Stimulated activated CD8-positive, alpha-beta memory T cell treated with anti-CD3 and anti-CD28 coated beads, Interleukin-15, amount 100 ng/mL, for 24 hours (primary cell): ENCODE measurements around the gene SYNDIG1.

Experiments used
- DNase-seq: peaks from one replicate; pipeline ENCODE4 v3.0.0-alpha.2; 2020; ENCODE audit warnings: low read depth

Gene SYNDIG1

GRCh38 chr20:24660651-24661050, 191.2 kb downstream of the SYNDIG1 start:
- DNase-seq = no peak

- DNase-seq = no peak
These were observed 191.8 kb downstream of the SYNDIG1 start for GRCh38 chr20:24661255-24661654.

- no peak for DNase-seq
These were observed 192.9 kb downstream of the SYNDIG1 start for GRCh38 chr20:24662322-24662721.

GRCh38 chr20:24662752-24663365, 193.4 kb downstream of the SYNDIG1 start:
- no peak for DNase-seq

- DNase-seq = no peak
These were observed 194.1 kb downstream of the SYNDIG1 start for GRCh38 chr20:24663496-24663895.

GRCh38 chr20:24664266-24664986, 195.0 kb downstream of the SYNDIG1 start:
- DNase-seq = no peak

- DNase-seq = no peak
These were observed 195.8 kb downstream of the SYNDIG1 start for GRCh38 chr20:24665196-24665595.

- no peak for DNase-seq
These were observed 196.3 kb downstream of the SYNDIG1 start for GRCh38 chr20:24665741-24666191.

- DNase-seq = no peak
These were observed 198.4 kb downstream of the SYNDIG1 start for GRCh38 chr20:24667689-24668383.

- DNase-seq = no peak
These were observed 198.9 kb downstream of the SYNDIG1 start for GRCh38 chr20:24668384-24668702.

- no peak for DNase-seq
These were observed 199.4 kb downstream of the SYNDIG1 start for GRCh38 chr20:24668791-24669190.

- no peak for DNase-seq
These were observed 200.3 kb downstream of the SYNDIG1 start for GRCh38 chr20:24669701-24670100.

GRCh38 chr20:24670341-24670872, 201.0 kb downstream of the SYNDIG1 start:
- no peak for DNase-seq

- no peak for DNase-seq
These were observed 201.6 kb downstream of the SYNDIG1 start for GRCh38 chr20:24670981-24671380.

GRCh38 chr20:24672181-24672880, 202.9 kb downstream of the SYNDIG1 start:
- no peak for DNase-seq

GRCh38 chr20:24672886-24673677, 203.7 kb downstream of the SYNDIG1 start:
- DNase-seq = no peak

GRCh38 chr20:24673678-24674570, 204.5 kb downstream of the SYNDIG1 start:
- no peak for DNase-seq

- no peak for DNase-seq
These were observed 205.6 kb downstream of the SYNDIG1 start for GRCh38 chr20:24674921-24675605.

- DNase-seq = no peak
These were observed 206.4 kb downstream of the SYNDIG1 start for GRCh38 chr20:24675651-24676352.
